OCI-LY3 (cell line): ENCODE measurements around the gene DNAJC1.

Experiments
- H2AFZ ChIP-seq: fragments of 200-600, 300-600 bp; shearing (Covaris generic); 2 replicates; pipeline ENCODE4 v1.6.0; 2014; ENCODE audit warnings: antibody characterized with exemption, low read depth, low read length
- H3K27ac ChIP-seq: fragments of 200-600, 300-600 bp; sonication (generic); 2 replicates; pipeline ENCODE4 v1.5.1; 2014; ENCODE audit warnings: mild to moderate bottlenecking, low read length, moderate library complexity, mixed read lengths
- H3K27me3 ChIP-seq: fragments of 200-600, 300-600 bp; sonication (generic); 2 replicates; pipeline ENCODE4 v1.6.1; 2014; ENCODE audit warnings: low read depth, low read length, mixed read lengths
- H3K36me3 ChIP-seq: fragments of 200-600, 300-600 bp; sonication (generic); replicated peaks from 2 replicates; pipeline ENCODE3; 2014; ENCODE audit warnings: low read depth, low read length, mixed read lengths
- H3K4me1 ChIP-seq: fragments of 300-600, 200-600 bp; sonication (generic); 2 replicates; pipeline ENCODE4 v1.6.1; 2014; ENCODE audit warnings: low read length, mixed read lengths
- H3K4me2 ChIP-seq: fragments of 200-600, 300-600 bp; sonication (generic); 2 replicates; pipeline ENCODE4 v1.6.1; 2014; ENCODE audit warnings: low read length, mixed read lengths
- H3K4me3 ChIP-seq: fragments of 300-600, 200-600 bp; sonication (generic); 2 replicates; pipeline ENCODE4 v1.5.1; 2014; ENCODE audit warnings: antibody characterized with exemption, mild to moderate bottlenecking, low read length, moderate library complexity
- H3K79me2 ChIP-seq: fragments of 300-600, 200-600 bp; shearing (Covaris generic); 2 replicates; pipeline ENCODE4 v1.6.1; 2014; ENCODE audit warnings: mild to moderate bottlenecking, low read length, mixed read lengths
- H3K9ac ChIP-seq: fragments of 300-600, 200-600 bp; shearing (Covaris generic); 2 replicates; pipeline ENCODE4 v1.6.0; 2014; ENCODE audit warnings: mild to moderate bottlenecking, low read length, moderate library complexity
- H3K9me3 ChIP-seq: fragments of 200-600, 300-600 bp; shearing (Covaris generic); 2 replicates; pipeline ENCODE4 v1.6.1; 2014; ENCODE audit warnings: low read length, mixed read lengths; ENCODE audit not compliant: insufficient read depth
- H4K20me1 ChIP-seq: fragments of 200-600, 300-600 bp; sonication (generic); 2 replicates; pipeline ENCODE4 v1.6.1; 2016; ENCODE audit warnings: low read length, mixed read lengths; ENCODE audit not compliant: insufficient read depth
- EZH2phosphoT487 ChIP-seq: fragments of 200-600 bp; shearing (Covaris generic); IDR thresholded peaks from 2 replicates; pipeline ENCODE4 v1.6.1; 2018; ENCODE audit warnings: antibody characterized with exemption, mixed run types, low read depth
- TF ChIP-seq, protein P1 (sequence below): fragments of 200-600, 300-600 bp; sonication (generic); IDR thresholded peaks from 2 replicates; pipeline ENCODE4 v1.5.1; 2014; ENCODE audit warnings: antibody characterized with exemption, low read length, low read depth

DNAJC1 gene

DNA sequence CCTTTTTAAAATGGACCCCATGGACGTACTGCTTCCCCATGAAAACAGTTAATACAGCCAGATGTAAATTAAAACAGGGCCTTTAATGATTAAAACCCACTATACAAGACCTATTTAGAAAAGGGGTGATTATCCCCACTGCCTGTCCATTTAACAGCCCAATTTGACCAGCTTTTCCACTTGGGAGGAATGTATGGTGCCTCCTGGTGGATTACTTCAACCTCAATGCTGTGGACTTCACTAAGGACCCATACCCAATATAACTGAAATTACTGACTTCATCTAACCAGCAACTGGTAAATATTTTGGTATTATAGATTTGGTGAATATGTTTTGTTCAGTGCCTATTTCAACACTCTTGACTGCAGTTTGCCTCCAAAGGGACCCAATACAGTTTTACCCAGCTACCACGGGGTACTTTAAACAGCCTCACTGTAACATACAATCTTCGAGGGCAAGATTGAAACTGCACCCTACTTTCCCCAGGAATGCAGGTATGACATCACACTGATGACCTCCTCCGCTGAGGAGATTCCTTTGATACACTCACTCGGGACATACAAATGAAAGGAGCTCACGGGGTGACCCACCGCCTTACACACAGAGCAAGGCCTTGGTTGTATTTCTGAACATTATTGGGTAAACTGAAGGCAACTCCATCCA lies 192.8 kb downstream of the DNAJC1 start:
- H3K4me1 ChIP-seq = peaks cover 8% of the 10 kb centered on the region; the same call in 1 of the 2 replicates
- H3K9ac ChIP-seq = no peak overlapping the region
- TF ChIP-seq, protein P1, sequence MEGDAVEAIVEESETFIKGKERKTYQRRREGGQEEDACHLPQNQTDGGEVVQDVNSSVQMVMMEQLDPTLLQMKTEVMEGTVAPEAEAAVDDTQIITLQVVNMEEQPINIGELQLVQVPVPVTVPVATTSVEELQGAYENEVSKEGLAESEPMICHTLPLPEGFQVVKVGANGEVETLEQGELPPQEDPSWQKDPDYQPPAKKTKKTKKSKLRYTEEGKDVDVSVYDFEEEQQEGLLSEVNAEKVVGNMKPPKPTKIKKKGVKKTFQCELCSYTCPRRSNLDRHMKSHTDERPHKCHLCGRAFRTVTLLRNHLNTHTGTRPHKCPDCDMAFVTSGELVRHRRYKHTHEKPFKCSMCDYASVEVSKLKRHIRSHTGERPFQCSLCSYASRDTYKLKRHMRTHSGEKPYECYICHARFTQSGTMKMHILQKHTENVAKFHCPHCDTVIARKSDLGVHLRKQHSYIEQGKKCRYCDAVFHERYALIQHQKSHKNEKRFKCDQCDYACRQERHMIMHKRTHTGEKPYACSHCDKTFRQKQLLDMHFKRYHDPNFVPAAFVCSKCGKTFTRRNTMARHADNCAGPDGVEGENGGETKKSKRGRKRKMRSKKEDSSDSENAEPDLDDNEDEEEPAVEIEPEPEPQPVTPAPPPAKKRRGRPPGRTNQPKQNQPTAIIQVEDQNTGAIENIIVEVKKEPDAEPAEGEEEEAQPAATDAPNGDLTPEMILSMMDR = no peak
- TF ChIP-seq EZH2phosphoT487 = no peak
- no peak overlapping the region for H3K4me2 ChIP-seq
- no peaks in the 10 kb centered on the region for H4K20me1 ChIP-seq
- no peak overlapping the region for H2AFZ ChIP-seq
- no peak overlapping the region for H3K4me3 ChIP-seq
- no peaks in the 10 kb centered on the region for H3K36me3 ChIP-seq
- no peak overlapping the region for H3K27ac ChIP-seq
- no peaks in the 10 kb centered on the region for H3K27me3 ChIP-seq
- no peaks in the 10 kb centered on the region for H3K9me3 ChIP-seq
- H3K79me2 ChIP-seq = no peaks in the 10 kb centered on the region

DNA sequence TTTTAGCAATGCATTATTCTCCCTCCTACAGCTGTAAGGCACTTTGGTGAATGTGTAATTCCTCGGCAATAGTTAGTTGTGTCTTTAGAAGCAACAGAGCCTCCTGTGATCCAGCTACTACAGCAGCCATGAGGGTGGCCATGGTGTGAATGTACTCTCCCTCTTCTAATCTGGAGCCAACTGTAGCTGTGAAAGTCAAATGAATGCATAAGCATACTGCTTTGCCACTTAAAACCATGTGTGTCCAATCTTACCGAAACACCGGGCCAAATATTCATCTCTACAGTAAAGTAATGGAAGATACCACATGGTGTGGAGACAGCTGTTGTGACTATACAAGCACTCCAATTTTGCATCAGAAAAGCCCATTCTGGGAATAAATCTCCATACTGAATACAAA lies 195.0 kb downstream of the DNAJC1 start:
- H2AFZ ChIP-seq = no peak overlapping the region
- no peak overlapping the region for H3K9ac ChIP-seq
- H4K20me1 ChIP-seq = no peaks in the 10 kb centered on the region
- H3K79me2 ChIP-seq = no peaks in the 10 kb centered on the region
- H3K36me3 ChIP-seq = no peaks in the 10 kb centered on the region
- peaks cover under 1% of the 10 kb centered on the region; the same call in 1 of the 2 replicates for H3K4me1 ChIP-seq
- H3K27me3 ChIP-seq = no peaks in the 10 kb centered on the region
- H3K27ac ChIP-seq = no peak overlapping the region
- TF ChIP-seq, protein P1 = no peak
- no peak for TF ChIP-seq EZH2phosphoT487
- no peak overlapping the region for H3K4me2 ChIP-seq
- H3K4me3 ChIP-seq = no peak overlapping the region
- no peaks in the 10 kb centered on the region for H3K9me3 ChIP-seq

DNA sequence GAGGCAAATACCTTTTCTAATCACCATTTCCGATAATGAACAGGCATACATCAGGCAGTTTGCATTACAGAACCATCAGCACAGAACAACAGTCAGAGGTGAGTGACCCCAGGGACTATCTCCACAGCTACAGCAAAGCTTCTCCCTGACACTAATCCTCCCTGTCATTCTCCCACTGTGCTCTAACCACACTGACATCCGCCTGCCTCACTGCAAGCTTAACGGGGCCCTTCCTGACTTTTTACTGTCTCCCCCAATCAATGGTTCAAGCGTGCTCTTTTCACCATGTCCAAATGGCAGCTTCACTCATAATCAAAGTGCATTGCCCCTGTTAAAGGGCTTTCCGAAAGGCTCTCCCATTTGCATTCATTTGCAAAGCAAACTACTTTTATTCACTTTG lies 196.3 kb downstream of the DNAJC1 start:
- H3K4me3 ChIP-seq = no peak overlapping the region
- no peak overlapping the region for H3K9ac ChIP-seq
- H3K79me2 ChIP-seq = no peaks in the 10 kb centered on the region
- TF ChIP-seq, protein P1 = no peak
- TF ChIP-seq EZH2phosphoT487 = no peak
- H3K36me3 ChIP-seq = no peaks in the 10 kb centered on the region
- H4K20me1 ChIP-seq = no peaks in the 10 kb centered on the region
- H3K9me3 ChIP-seq = no peaks in the 10 kb centered on the region
- no peak overlapping the region for H3K27ac ChIP-seq
- H3K4me2 ChIP-seq = no peak overlapping the region
- H3K27me3 ChIP-seq = no peaks in the 10 kb centered on the region
- H3K4me1 ChIP-seq = no peaks in the 10 kb centered on the region
- H2AFZ ChIP-seq = no peak overlapping the region

GRCh38 chr10:21803374-21803773 lies 200.2 kb downstream of the DNAJC1 start:
- Histone ChIP-seq H3K79me2 (no peaks in the 10 kb centered on the region), H3K4me2 (no peak overlapping the region), H3K9me3 (no peaks in the 10 kb centered on the region), H3K27ac (no peak overlapping the region), H3K27me3 (no peaks in the 10 kb centered on the region), H3K9ac (no peak overlapping the region), H4K20me1 (no peaks in the 10 kb centered on the region), H3K4me3 (no peak overlapping the region), H3K4me1 (no peaks in the 10 kb centered on the region), H3K36me3 (no peaks in the 10 kb centered on the region), H2AFZ (no peak overlapping the region)
- TF ChIP-seq, protein P1 = no peak
- no peak for TF ChIP-seq EZH2phosphoT487
